HCT116 (cell line): ENCODE results near the gene AGPAT2.

Experiments used
- CTCF ChIP-seq, 3 experiments: fragments of 200-600 bp in 1 of 3; sonication (generic) in 1 of 3; IDR thresholded peaks in 2 of 3; conservative IDR thresholded peaks in 1 of 3; 2 replicates each; pipeline ENCODE4 v1.5.1; 2012 to 2017; ENCODE audit warnings: low read depth in 2 of 3, low read length in 2 of 3, antibody characterized with exemption in 1 of 3, borderline replicate concordance in 1 of 3, control low read depth in 1 of 3, mild to moderate bottlenecking in 1 of 3, mixed read lengths in 1 of 3, mixed run types in 1 of 3, moderate library complexity in 1 of 3; ENCODE audit not compliant: insufficient read depth in 1 of 3
- POLR2A ChIP-seq: IDR thresholded peaks from 2 replicates; pipeline ENCODE4 v1.7.0; 2011; ENCODE audit warnings: borderline replicate concordance; ENCODE audit not compliant: insufficient read depth, insufficient read length; ENCODE audit errors: extremely low read depth
- RAD21 ChIP-seq: IDR thresholded peaks from 2 replicates; pipeline ENCODE4 v1.6.1; 2012; ENCODE audit warnings: low read depth, mild to moderate bottlenecking
- SP1 ChIP-seq: IDR thresholded peaks from 2 replicates; pipeline ENCODE4 v1.6.1; 2012; ENCODE audit warnings: low read depth

GRCh38 chr9:136711751-136712689, 24.8 kb upstream of the AGPAT2 start, which contains the start of gene DIPK1B:
- TF ChIP-seq CTCF (IDR thresholded peaks at IDR 0.05 in 2 of 3, conservative IDR thresholded peaks at IDR 0.05 in 1 of 3; ENCODE audit: borderline replicate concordance in 1 of 3, insufficient read depth in 1 of 3, low read depth in 2 of 3, low read length in 2 of 3): no peak
- no peak for TF ChIP-seq SP1
- TF ChIP-seq POLR2A: no peak
- no peak for TF ChIP-seq RAD21
